Measurements from ENCODE around the gene GPRC5B.

Gene GPRC5B

DNA sequence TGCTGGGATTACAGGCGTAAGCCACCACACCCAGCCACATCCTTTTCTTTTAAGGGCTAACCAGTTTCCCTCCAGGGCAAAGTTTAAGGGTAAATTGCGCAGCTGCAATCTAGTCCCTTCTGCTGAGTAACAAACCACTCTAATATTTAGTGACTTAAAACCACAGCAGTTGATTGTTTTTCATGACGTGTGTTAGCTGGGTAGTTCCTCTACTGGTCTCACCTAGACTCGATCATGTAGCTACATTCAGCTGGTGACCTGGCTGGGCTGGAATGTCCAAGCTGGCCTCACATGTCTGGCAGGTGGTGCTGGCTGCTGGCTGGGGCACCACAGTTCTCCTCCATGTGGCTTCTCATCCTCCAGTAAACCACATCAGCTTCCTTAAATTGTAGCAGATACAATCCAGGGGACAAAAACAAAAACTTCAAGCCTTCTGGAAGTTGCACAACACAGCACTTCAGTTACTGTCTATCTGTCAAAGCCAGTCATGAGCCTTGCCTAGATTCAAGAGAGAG, 75.5 kb downstream of the GPRC5B start:
- no peak for DNase-seq

DNA sequence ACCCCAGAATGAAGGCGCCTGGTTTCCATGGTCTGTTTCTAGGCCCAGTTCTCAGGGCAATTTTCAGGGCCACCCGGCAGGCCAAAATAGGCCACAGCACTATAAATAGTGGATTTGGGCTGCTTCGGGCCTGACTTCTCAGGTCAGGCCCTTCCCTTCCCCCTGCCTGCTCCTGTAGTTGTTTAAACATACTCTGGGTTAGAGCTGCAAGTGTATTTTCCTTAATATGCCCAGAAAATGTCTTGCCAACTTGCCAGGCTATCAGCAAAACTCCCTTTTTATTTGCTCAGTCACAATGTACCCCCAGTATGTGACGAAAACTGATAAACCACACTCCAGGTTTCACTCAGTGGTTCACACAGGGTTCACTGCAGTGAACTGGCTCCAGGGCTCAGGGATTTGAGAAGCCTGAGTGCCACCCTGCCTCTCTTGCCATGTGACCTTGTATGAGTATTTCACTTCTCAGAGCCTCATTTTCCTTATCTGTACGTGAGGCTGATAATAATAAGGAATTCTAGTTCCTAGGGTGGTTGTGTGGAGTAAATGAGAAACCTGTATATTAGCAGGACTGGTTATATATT, 76.5 kb downstream of the GPRC5B start:
- no peak for DNase-seq

Data from NCI-H1105 treated with DMSO at 0.1 percent for 48 hours (cell line).